Cardiac fibroblast (primary cell): Measurements from ENCODE around the gene SAP30.
A peak's percentile ranks its signal among the peaks of the same experiment; 100 is the strongest.

ENCODE experiments used
- DNase-seq, 2 donors: peaks; one replicate each; pipeline versions ENCODE4 v3.0.0 to v3.0.0-alpha.2; 2010; ENCODE audit warnings: low read depth in 2 of 2
- H3K4me3 ChIP-seq, 2 donors: replicated peaks in 1 of 2; 1 replicate in 1 of 2; 2 replicates in 1 of 2; pipeline ENCODE4 v1.5.1; 2011; ENCODE audit warnings: low read depth in 2 of 2, low read length in 2 of 2, mild to moderate bottlenecking in 2 of 2, moderate library complexity in 1 of 2
- CTCF ChIP-seq: IDR thresholded peaks from one replicate; pipeline ENCODE4 v1.5.1; 2011; ENCODE audit warnings: low read depth, mild to moderate bottlenecking, low read length, inconsistent platforms

The SAP30 gene

GRCh38 chr4:173333658-173334084, 37.1 kb upstream of the SAP30 start:
- H3K4me3 ChIP-seq: peak overlapping the region; percentile 94 to 100
- DNase-seq: peak in 1 of 2 donors; percentile 49
- TF ChIP-seq CTCF: no peak

- peak within 1 kb of the TSS; percentile 94 to 100 for H3K4me3 ChIP-seq
- peak; percentile 100 for DNase-seq
- TF ChIP-seq CTCF: no peak
These were observed 36.5 kb upstream of the SAP30 start, which contains the start of gene HMGB2 for GRCh38 chr4:173334085-173334890. HMGB2 (minus strand) TSS chr4:173334358; CDS start chr4:173333649, 709 bp downstream.

GRCh38 chr4:173334891-173335752, 35.6 kb upstream of the SAP30 start:
- H3K4me3 ChIP-seq: peak overlapping the region; percentile 69 to 84
- peak; percentile 86 to 90 for DNase-seq

GRCh38 chr4:173337463-173337862, 33.3 kb upstream of the SAP30 start:
- no peak for TF ChIP-seq CTCF
- no peak overlapping the region for H3K4me3 ChIP-seq
- DNase-seq: no peak

More at GRCh38 chr4:173334891-173335752, 35.6 kb upstream of the SAP30 start:
- no peak for TF ChIP-seq CTCF

- no peak for TF ChIP-seq CTCF
- no peak for DNase-seq
These were observed 26.8 kb upstream of the SAP30 start for GRCh38 chr4:173343832-173344397.

GRCh38 chr4:173345648-173346047, 25.1 kb upstream of the SAP30 start:
- TF ChIP-seq CTCF: no peak
- no peak overlapping the region for H3K4me3 ChIP-seq
- no peak for DNase-seq

More at GRCh38 chr4:173343832-173344397, 26.8 kb upstream of the SAP30 start:
- H3K4me3 ChIP-seq: no peak overlapping the region
